NCI-H1436 treated with DMSO at 0.1 percent for 48 hours (cell line): Measurements from ENCODE around the gene PRTFDC1.
"Not testable (repeated sequence)": the region's sequence is repeated elsewhere in the genome, so short reads cannot be mapped to it uniquely, and the experiment has no call there.

Source experiments
- DNase-seq: peaks from one replicate; lab custom pipeline; 2025; lab: John Stamatoyannopoulos, UW

The PRTFDC1 gene

GRCh38 chr10:24952143-24952706 lies at the start of gene PRTFDC1:
Gene PRTFDC1, minus strand, starts transcription at chr10:24952606. Its CDS starts 31 bp downstream, at chr10:24952575.
- no peak for DNase-seq

- no peak for DNase-seq
These were observed 45.6 kb upstream of the PRTFDC1 start for GRCh38 chr10:24998044-24998443.

GRCh38 chr10:24995072-24995471 lies 42.7 kb upstream of the PRTFDC1 start:
- no peak for DNase-seq

GRCh38 chr10:24993237-24993958 lies 41.0 kb upstream of the PRTFDC1 start:
- DNase-seq, result no peak

- no peak for DNase-seq
These were observed 40.2 kb upstream of the PRTFDC1 start for GRCh38 chr10:24992512-24993133.

- no peak for DNase-seq
These were observed 38.9 kb upstream of the PRTFDC1 start for GRCh38 chr10:24991298-24991697.

GRCh38 chr10:24989867-24990266 lies 37.5 kb upstream of the PRTFDC1 start:
- DNase-seq, result no peak

- DNase-seq, result no peak
These were observed 36.6 kb upstream of the PRTFDC1 start for GRCh38 chr10:24988831-24989640.

- no peak for DNase-seq
These were observed 32.5 kb upstream of the PRTFDC1 start for GRCh38 chr10:24984906-24985305.

- no peak for DNase-seq
These were observed 31.5 kb upstream of the PRTFDC1 start for GRCh38 chr10:24983946-24984345.

- DNase-seq, result no peak
These were observed 30.7 kb upstream of the PRTFDC1 start for GRCh38 chr10:24983130-24983529.

GRCh38 chr10:24982319-24983112 lies 30.1 kb upstream of the PRTFDC1 start:
- DNase-seq, result no peak

- DNase-seq, result no peak
These were observed 28.8 kb upstream of the PRTFDC1 start for GRCh38 chr10:24981161-24981710.

GRCh38 chr10:24979685-24980084 lies 27.3 kb upstream of the PRTFDC1 start:
- DNase-seq, result no peak

- no peak for DNase-seq
These were observed 22.6 kb upstream of the PRTFDC1 start for GRCh38 chr10:24974976-24975375.

- DNase-seq, result no peak
These were observed 20.8 kb upstream of the PRTFDC1 start for GRCh38 chr10:24973163-24973562.

GRCh38 chr10:24971374-24971773 lies 19.0 kb upstream of the PRTFDC1 start:
- DNase-seq, result no peak

- no peak for DNase-seq
These were observed 17.5 kb upstream of the PRTFDC1 start for GRCh38 chr10:24969841-24970281.

GRCh38 chr10:24968951-24969350 lies 16.5 kb upstream of the PRTFDC1 start:
- DNase-seq, result not testable (repeated sequence)

GRCh38 chr10:24968349-24968748 lies 15.9 kb upstream of the PRTFDC1 start:
- DNase-seq, result no peak

GRCh38 chr10:24966962-24967481 lies 14.6 kb upstream of the PRTFDC1 start:
- DNase-seq, result no peak
